Ovary (tissue), 3 donors: ENCODE results near the gene AOPEP.

Experiments
- EP300 ChIP-seq: sonication (generic); formaldehyde crosslinking; IDR thresholded peaks from one replicate; pipeline ENCODE4 v1.6.1; 2017; ENCODE audit warnings: antibody characterized with exemption
- POLR2A ChIP-seq: fragments of 450-650 bp; IDR thresholded peaks from one replicate; pipeline ENCODE4 v1.6.1; 2017; ENCODE audit warnings: antibody characterized with exemption, mild to moderate bottlenecking, moderate library complexity
- TF ChIP-seq, protein P1 (sequence below), 3 donors: fragments of 450-650 bp in 2 of 3; fragments of 200-600 bp in 1 of 3; IDR thresholded peaks; one replicate each; pipeline versions ENCODE4 v1.5.1 to v1.8.0; 2016 to 2022; ENCODE audit warnings: antibody characterized with exemption in 3 of 3, mild to moderate bottlenecking in 1 of 3
- donor health status: DM: no; HTN: no; CAD: no.

- TF ChIP-seq POLR2A (no peak), EP300 (no peak)
- TF ChIP-seq, protein P1, sequence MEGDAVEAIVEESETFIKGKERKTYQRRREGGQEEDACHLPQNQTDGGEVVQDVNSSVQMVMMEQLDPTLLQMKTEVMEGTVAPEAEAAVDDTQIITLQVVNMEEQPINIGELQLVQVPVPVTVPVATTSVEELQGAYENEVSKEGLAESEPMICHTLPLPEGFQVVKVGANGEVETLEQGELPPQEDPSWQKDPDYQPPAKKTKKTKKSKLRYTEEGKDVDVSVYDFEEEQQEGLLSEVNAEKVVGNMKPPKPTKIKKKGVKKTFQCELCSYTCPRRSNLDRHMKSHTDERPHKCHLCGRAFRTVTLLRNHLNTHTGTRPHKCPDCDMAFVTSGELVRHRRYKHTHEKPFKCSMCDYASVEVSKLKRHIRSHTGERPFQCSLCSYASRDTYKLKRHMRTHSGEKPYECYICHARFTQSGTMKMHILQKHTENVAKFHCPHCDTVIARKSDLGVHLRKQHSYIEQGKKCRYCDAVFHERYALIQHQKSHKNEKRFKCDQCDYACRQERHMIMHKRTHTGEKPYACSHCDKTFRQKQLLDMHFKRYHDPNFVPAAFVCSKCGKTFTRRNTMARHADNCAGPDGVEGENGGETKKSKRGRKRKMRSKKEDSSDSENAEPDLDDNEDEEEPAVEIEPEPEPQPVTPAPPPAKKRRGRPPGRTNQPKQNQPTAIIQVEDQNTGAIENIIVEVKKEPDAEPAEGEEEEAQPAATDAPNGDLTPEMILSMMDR (IDR thresholded peaks at IDR 0.05), result no peak
Observed at GRCh38 chr9:94872891-94873511, 146.5 kb downstream of the AOPEP start.
